DMS153 treated with DMSO at 0.1 percent for 48 hours (cell line): ENCODE measurements around the gene B3GAT1.
"Not testable (repeated sequence)": the region's sequence is repeated elsewhere in the genome, so short reads cannot be mapped to it uniquely, and the experiment has no call there.

ENCODE experiments used
- DNase-seq: peaks from one replicate; lab custom pipeline; 2025; ENCODE audit not compliant: unreplicated experiment; lab: John Stamatoyannopoulos, UW

The B3GAT1 gene

GRCh38 chr11:134358856-134359490 lies 53.1 kb downstream of the B3GAT1 start:
- DNase-seq = no peak

GRCh38 chr11:134358165-134358855 lies 53.7 kb downstream of the B3GAT1 start:
- DNase-seq = no peak

GRCh38 chr11:134357545-134357839 lies 54.5 kb downstream of the B3GAT1 start:
- DNase-seq = no peak

- DNase-seq = no peak
These were observed 55.1 kb downstream of the B3GAT1 start for GRCh38 chr11:134356656-134357544.

GRCh38 chr11:134355656-134356055 lies 56.4 kb downstream of the B3GAT1 start:
- no peak for DNase-seq

GRCh38 chr11:134355136-134355535 lies 56.9 kb downstream of the B3GAT1 start:
- DNase-seq = no peak

- no peak for DNase-seq
These were observed 59.9 kb downstream of the B3GAT1 start for GRCh38 chr11:134352111-134352510.

GRCh38 chr11:134350381-134350780 lies 61.7 kb downstream of the B3GAT1 start:
- DNase-seq = no peak

- DNase-seq = no peak
These were observed 62.2 kb downstream of the B3GAT1 start for GRCh38 chr11:134349802-134350355.

- DNase-seq = no peak
These were observed 62.8 kb downstream of the B3GAT1 start for GRCh38 chr11:134349109-134349801.

GRCh38 chr11:134347441-134347840 lies 64.6 kb downstream of the B3GAT1 start:
- no peak for DNase-seq

- DNase-seq = no peak
These were observed 65.1 kb downstream of the B3GAT1 start for GRCh38 chr11:134346976-134347350.

GRCh38 chr11:134346101-134346975 lies 65.7 kb downstream of the B3GAT1 start:
- DNase-seq = no peak

GRCh38 chr11:134345237-134345550 lies 66.8 kb downstream of the B3GAT1 start:
- no peak for DNase-seq

- not testable (repeated sequence) for DNase-seq
These were observed 67.4 kb downstream of the B3GAT1 start for GRCh38 chr11:134344497-134345236.

- no peak for DNase-seq
These were observed 68.4 kb downstream of the B3GAT1 start for GRCh38 chr11:134343646-134344045.

- no peak for DNase-seq
These were observed 69.3 kb downstream of the B3GAT1 start for GRCh38 chr11:134342572-134343340.

GRCh38 chr11:134341805-134342571 lies 70.1 kb downstream of the B3GAT1 start:
- no peak for DNase-seq
